Smooth muscle cell (in vitro differentiated cells): Measurements from ENCODE around the gene SAP25. TPM values are rescaled to one million over a fixed set of nuclear protein-coding genes. Genes with fewer than 3 reads are reported as not detected.

Experiments
- DNase-seq: peaks from one replicate; lab custom pipeline; 2025; ENCODE audit not compliant: unreplicated experiment; lab: John Stamatoyannopoulos, UW
- H2AFZ ChIP-seq: fragments of 200-600 bp; sonication (generic); 2 replicates; pipeline ENCODE4 v1.6.0; 2016; ENCODE audit warnings: antibody characterized with exemption, low read depth, mild to moderate bottlenecking
- H3F3A ChIP-seq: fragments of 200-600 bp; sonication (generic); 2 replicates; pipeline ENCODE4 v1.6.0; 2017; ENCODE audit warnings: antibody characterized with exemption, low read depth
- H3K27ac ChIP-seq: fragments of 200-600 bp; sonication (generic); 2 replicates; pipeline ENCODE4 v1.5.1; 2016; ENCODE audit warnings: low read depth, mild to moderate bottlenecking
- H3K27me3 ChIP-seq: fragments of 200-600 bp; sonication (generic); 2 replicates; pipeline ENCODE4 v1.6.1; 2016; ENCODE audit warnings: low read depth, mild to moderate bottlenecking
- H3K36me3 ChIP-seq: fragments of 200-600 bp; sonication (generic); 2 replicates; pipeline ENCODE4 v1.5.1; 2016; ENCODE audit warnings: low read depth
- H3K4me1 ChIP-seq: fragments of 200-600 bp; sonication (generic); 2 replicates; pipeline ENCODE4 v1.5.1; 2016; ENCODE audit warnings: low read depth
- H3K4me2 ChIP-seq: fragments of 200-600 bp; sonication (generic); 2 replicates; pipeline ENCODE4 v1.6.0; 2016; ENCODE audit warnings: mild to moderate bottlenecking
- H3K4me3 ChIP-seq: fragments of 200-600 bp; sonication (generic); 2 replicates; pipeline ENCODE4 v1.5.1; 2016; ENCODE audit warnings: mild to moderate bottlenecking
- H3K79me2 ChIP-seq: fragments of 200-600 bp; sonication (generic); 2 replicates; pipeline ENCODE4 v1.6.0; 2016; ENCODE audit warnings: low read depth, mild to moderate bottlenecking
- H3K9ac ChIP-seq: fragments of 200-600 bp; sonication (generic); 2 replicates; pipeline ENCODE4 v1.6.0; 2016; ENCODE audit warnings: low read depth
- H3K9me3 ChIP-seq: fragments of 200-600 bp; sonication (generic); replicated peaks from 2 replicates; pipeline ENCODE4 v1.5.1; 2016; ENCODE audit warnings: low read depth
- H4K20me1 ChIP-seq: fragments of 200-600 bp; sonication (generic); 2 replicates; pipeline ENCODE4 v1.6.0; 2016; ENCODE audit warnings: low read depth
- CTCF ChIP-seq: fragments of 200-600 bp; sonication (generic); IDR thresholded peaks from 2 replicates; pipeline ENCODE4 v1.5.1; 2017; ENCODE audit warnings: borderline replicate concordance, mild to moderate bottlenecking, antibody characterized with exemption; ENCODE audit not compliant: insufficient read depth, poor library complexity, severe bottlenecking
- WGBS: methylation state at CpG from one replicate; pipeline ENCODE4 v1.1.7; 2016; ENCODE audit warnings: low lambda C conversion rate; 5-methylcytosine and 5-hydroxymethylcytosine counted together
- polyA plus RNA-seq: library from polyadenylated mRNA; unstranded; fragments of >200 nt; fragmentation: Nextera tagmentation; extraction: Ambion mirVana; gene quantifications from 2 replicates; pipeline ENCODE4 v1.2.1, GENCODE V29; 2016
- total RNA-seq: library from RNA; depleted of rRNA; stranded (reverse); fragments of >200 nt; gene quantifications from 2 replicates; pipeline ENCODE4 v1.2.3, GENCODE V29; 2014

Gene SAP25
- total and polyA plus RNA-seq, 2 experiments from 2014 or later: 1.9 TPM; not detected in 1

- Histone ChIP-seq H3F3A (no peaks in the 10 kb centered on the region), H4K20me1 (no peaks in the 10 kb centered on the region), H3K27me3 (no peaks in the 10 kb centered on the region), H3K4me3 (no peak overlapping the region), H3K4me1 (no peaks in the 10 kb centered on the region), H3K4me2 (no peak overlapping the region), H3K9me3 (no peaks in the 10 kb centered on the region), H3K27ac (no peak overlapping the region), H3K9ac (no peak overlapping the region), H2AFZ (no peak overlapping the region), H3K79me2 (no peaks in the 10 kb centered on the region), H3K36me3 (no peaks in the 10 kb centered on the region)
- WGBS: 97% methylated on average over 12 of the region's 12 CpGs
- no peak for DNase-seq
- no peak for TF ChIP-seq CTCF
These were observed 12.1 kb downstream of the SAP25 start for GRCh38 chr7:100561491-100562194.

DNA sequence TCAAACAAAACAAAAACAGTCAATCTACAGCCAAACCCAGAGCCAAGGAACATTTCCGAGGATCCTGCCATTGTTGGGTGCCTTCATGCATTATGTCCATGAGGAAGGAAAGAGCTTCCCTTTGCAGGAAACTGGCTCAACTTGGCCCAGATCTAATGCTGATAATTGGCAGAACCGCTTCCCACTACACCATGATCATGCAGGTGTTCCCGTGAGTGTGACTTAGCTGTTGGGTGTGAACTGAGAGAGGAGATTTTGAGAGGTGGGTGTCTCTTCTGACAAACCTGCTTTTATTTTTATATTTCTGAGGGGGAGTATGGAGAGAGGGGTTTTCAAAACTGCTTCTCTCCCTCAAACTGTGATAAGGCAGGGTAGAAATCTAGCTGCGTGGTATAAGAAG is 14.6 kb downstream of the SAP25 start:
- H3K4me2 ChIP-seq: no peak overlapping the region
- H3F3A ChIP-seq: no peaks in the 10 kb centered on the region
- no peaks in the 10 kb centered on the region for H3K9me3 ChIP-seq
- H3K36me3 ChIP-seq: no peaks in the 10 kb centered on the region
- H3K27me3 ChIP-seq: no peaks in the 10 kb centered on the region
- no peak for DNase-seq
- H4K20me1 ChIP-seq: no peaks in the 10 kb centered on the region
- no peaks in the 10 kb centered on the region for H3K4me1 ChIP-seq
- no peak overlapping the region for H3K9ac ChIP-seq
- H3K4me3 ChIP-seq: no peak overlapping the region
- no peak overlapping the region for H3K27ac ChIP-seq
- no peak overlapping the region for H2AFZ ChIP-seq
- no peak for TF ChIP-seq CTCF
- WGBS: 92% methylated on average over 4 of the region's 4 CpGs
- H3K79me2 ChIP-seq: no peaks in the 10 kb centered on the region

DNA sequence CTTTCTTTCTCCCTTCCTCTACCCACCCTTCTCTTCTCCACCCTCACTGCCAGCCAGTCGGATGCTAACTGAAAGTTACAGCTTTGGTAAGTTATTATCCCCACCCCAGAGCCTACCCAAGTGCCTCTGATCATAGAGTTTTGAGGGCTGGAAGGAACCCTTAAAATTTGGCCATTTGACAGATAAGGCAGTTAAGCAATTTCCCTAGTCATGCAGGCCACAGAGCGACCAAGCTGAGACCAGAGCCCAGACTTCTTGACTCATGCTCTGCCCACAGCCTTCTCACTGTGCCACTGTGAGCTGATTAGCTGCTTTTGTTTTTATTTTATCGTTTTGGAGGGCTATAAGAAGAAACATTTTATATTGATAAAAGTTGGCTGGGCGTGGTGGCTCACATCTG is 17.2 kb downstream of the SAP25 start:
- whole genome bisulfite sequencing: 63% methylated on average over 4 of the region's 4 CpGs
- no peak for TF ChIP-seq CTCF
- H3F3A ChIP-seq: no peaks in the 10 kb centered on the region
- no peak for DNase-seq
- H2AFZ ChIP-seq: no peak overlapping the region
- no peak overlapping the region for H3K4me2 ChIP-seq
- no peaks in the 10 kb centered on the region for H3K9me3 ChIP-seq
- no peaks in the 10 kb centered on the region for H3K36me3 ChIP-seq
- H3K27me3 ChIP-seq: no peaks in the 10 kb centered on the region
- H3K27ac ChIP-seq: no peak overlapping the region
- H3K79me2 ChIP-seq: no peaks in the 10 kb centered on the region
- H3K4me3 ChIP-seq: no peak overlapping the region
- H4K20me1 ChIP-seq: no peaks in the 10 kb centered on the region
- no peaks in the 10 kb centered on the region for H3K4me1 ChIP-seq
- H3K9ac ChIP-seq: no peak overlapping the region

DNA sequence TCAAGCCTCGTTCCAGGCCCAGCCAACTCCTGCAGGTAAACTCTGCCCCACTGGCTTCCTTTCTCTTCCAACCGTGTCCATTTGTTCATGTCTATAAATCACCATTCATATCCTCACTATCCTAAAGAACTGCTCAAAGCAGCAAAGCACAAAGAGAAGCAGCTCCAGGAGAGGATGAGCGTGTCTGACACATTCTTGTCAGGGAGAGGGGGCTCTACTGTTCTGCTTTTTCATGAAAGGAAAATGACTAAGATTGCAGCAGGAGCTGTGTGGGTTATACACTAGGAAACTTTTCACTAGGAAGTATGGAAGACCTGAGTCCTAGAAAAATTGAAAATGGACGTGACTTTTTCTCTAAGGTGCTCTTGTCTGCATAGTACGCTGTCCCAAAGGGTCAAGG is 18.0 kb downstream of the SAP25 start:
- no peaks in the 10 kb centered on the region for H3K36me3 ChIP-seq
- H3K9ac ChIP-seq: no peak overlapping the region
- H3F3A ChIP-seq: no peaks in the 10 kb centered on the region
- H3K4me2 ChIP-seq: no peak overlapping the region
- H3K4me1 ChIP-seq: no peaks in the 10 kb centered on the region
- H3K4me3 ChIP-seq: no peak overlapping the region
- no peak for DNase-seq
- TF ChIP-seq CTCF: no peak
- no peaks in the 10 kb centered on the region for H4K20me1 ChIP-seq
- 94% methylated on average over 5 of the region's 5 CpGs for WGBS
- H3K79me2 ChIP-seq: no peaks in the 10 kb centered on the region
- no peak overlapping the region for H3K27ac ChIP-seq
- no peaks in the 10 kb centered on the region for H3K27me3 ChIP-seq
- no peak overlapping the region for H2AFZ ChIP-seq
- no peaks in the 10 kb centered on the region for H3K9me3 ChIP-seq
